H9 (cell line): ENCODE results near the gene CEMIP. TPM values are rescaled to one million over a fixed set of nuclear protein-coding genes. Genes with fewer than 3 reads are reported as not detected.

Source experiments
- DNase-seq: peaks from one replicate; pipeline ENCODE4 v3.0.0-alpha.2; 2017
- H2AFZ ChIP-seq: one replicate; pipeline ENCODE4 v1.6.1; 2013; ENCODE audit warnings: mild to moderate bottlenecking, low read length, control low read depth, moderate library complexity
- H2AK5ac ChIP-seq: 2 replicates; pipeline ENCODE4 v1.6.1; 2013; ENCODE audit warnings: low read length, control low read depth, mixed read lengths; ENCODE audit not compliant: insufficient read length
- H2BK120ac ChIP-seq: one replicate; pipeline ENCODE4 v1.6.1; 2013; ENCODE audit warnings: low read depth, mild to moderate bottlenecking, low read length, control low read depth, inconsistent platforms; ENCODE audit not compliant: poor library complexity, severe bottlenecking
- H2BK12ac ChIP-seq: 2 replicates; pipeline ENCODE4 v1.6.1; 2013; ENCODE audit warnings: low read length, control low read depth, mixed read lengths, low read depth; ENCODE audit not compliant: insufficient read length
- H2BK15ac ChIP-seq: 2 replicates; pipeline ENCODE4 v1.6.1; 2013; ENCODE audit warnings: low read depth, low read length, control low read depth
- H2BK20ac ChIP-seq: one replicate; pipeline ENCODE4 v1.6.1; 2013; ENCODE audit warnings: low read depth, mild to moderate bottlenecking, low read length, control low read depth, inconsistent platforms; ENCODE audit not compliant: poor library complexity, severe bottlenecking
- H2BK5ac ChIP-seq: 2 replicates; pipeline ENCODE4 v1.6.1; 2013; ENCODE audit warnings: low read length, control low read depth, mixed read lengths; ENCODE audit not compliant: insufficient read length
- H3K14ac ChIP-seq: 2 replicates; pipeline ENCODE4 v1.6.1; 2013; ENCODE audit warnings: low read length, control low read depth; ENCODE audit not compliant: insufficient read depth
- H3K18ac ChIP-seq: 2 replicates; pipeline ENCODE4 v1.6.1; 2013; ENCODE audit warnings: low read depth, mild to moderate bottlenecking, mixed read lengths, low read length, control low read depth; ENCODE audit not compliant: insufficient read length
- H3K23ac ChIP-seq: 2 replicates; pipeline ENCODE4 v1.6.1; 2013; ENCODE audit warnings: low read length, control low read depth, mixed read lengths, low read depth; ENCODE audit not compliant: insufficient read length
- H3K23me2 ChIP-seq: 2 replicates; pipeline ENCODE4 v1.6.1; 2013; ENCODE audit warnings: low read depth, mild to moderate bottlenecking, mixed read lengths, low read length, control low read depth; ENCODE audit not compliant: insufficient read length, poor library complexity, severe bottlenecking
- H3K27ac ChIP-seq: 2 replicates; pipeline ENCODE4 v1.5.1; 2013; ENCODE audit warnings: low read length, control low read depth, mixed read lengths, low read depth; ENCODE audit not compliant: insufficient read length
- H3K27me3 ChIP-seq: 2 replicates; pipeline ENCODE4 v1.6.1; 2013; ENCODE audit warnings: low read length, control low read depth, inconsistent platforms; ENCODE audit not compliant: insufficient read depth
- H3K4ac ChIP-seq: 2 replicates; pipeline ENCODE4 v1.6.1; 2013; ENCODE audit warnings: low read depth, mild to moderate bottlenecking, control low read depth, inconsistent platforms, low read length, moderate library complexity
- H3K4me1 ChIP-seq: 2 replicates; pipeline ENCODE4 v1.6.1; 2013; ENCODE audit warnings: low read length, control low read depth, inconsistent platforms; ENCODE audit not compliant: insufficient read depth
- H3K4me2 ChIP-seq: 2 replicates; pipeline ENCODE4 v1.6.1; 2013; ENCODE audit warnings: low read length, control low read depth, mixed read lengths; ENCODE audit not compliant: insufficient read length, insufficient read depth
- H3K56ac ChIP-seq: 2 replicates; pipeline ENCODE4 v1.6.1; 2013; ENCODE audit warnings: low read depth, mild to moderate bottlenecking, mixed read lengths, low read length, control low read depth; ENCODE audit not compliant: insufficient read length
- H3K79me1 ChIP-seq: 2 replicates; pipeline ENCODE4 v1.6.1; 2013; ENCODE audit warnings: low read depth, mild to moderate bottlenecking, moderate library complexity, low read length, control low read depth, inconsistent platforms; ENCODE audit not compliant: insufficient read depth, poor library complexity, severe bottlenecking
- H3K79me2 ChIP-seq: 2 replicates; pipeline ENCODE4 v1.6.1; 2013; ENCODE audit warnings: low read length, control low read depth, inconsistent platforms; ENCODE audit not compliant: insufficient read depth
- H3K9ac ChIP-seq: 2 replicates; pipeline ENCODE4 v1.6.1; 2013; ENCODE audit warnings: low read length, control low read depth, mixed read lengths; ENCODE audit not compliant: insufficient read length; ENCODE audit errors: extremely low read depth
- H3K9me3 ChIP-seq: one replicate; pipeline ENCODE4 v1.6.1; 2013; ENCODE audit warnings: low read depth, low read length, inconsistent platforms; ENCODE audit not compliant: control insufficient read depth
- H3T11ph ChIP-seq: one replicate; pipeline ENCODE4 v1.6.1; 2013; ENCODE audit warnings: mild to moderate bottlenecking, low read length, control low read depth, inconsistent platforms
- H4K20me1 ChIP-seq: one replicate; pipeline ENCODE4 v1.6.1; 2013; ENCODE audit not compliant: control insufficient read depth, insufficient read length, insufficient read depth
- H4K5ac ChIP-seq: 2 replicates; pipeline ENCODE4 v1.6.1; 2013; ENCODE audit warnings: low read depth, mild to moderate bottlenecking, mixed read lengths, low read length, control low read depth; ENCODE audit not compliant: insufficient read length
- H4K8ac ChIP-seq: replicated peaks from 2 replicates; pipeline ENCODE4 v1.6.1; 2013; ENCODE audit warnings: low read length, control low read depth, mixed read lengths, low read depth; ENCODE audit not compliant: insufficient read length
- H4K91ac ChIP-seq: 2 replicates; pipeline ENCODE4 v1.6.1; 2013; ENCODE audit warnings: low read depth, mild to moderate bottlenecking, moderate library complexity, mixed read lengths, low read length, control low read depth; ENCODE audit not compliant: insufficient read length
- H3K27ac Mint-ChIP-seq, 3 experiments: 2 replicates in 2 of 3; 3 replicates in 1 of 3; pipeline ENCODE4 v1.8.0; 2020 to 2021; ENCODE audit warnings: mixed read lengths in 3 of 3, mild to moderate bottlenecking in 1 of 3, moderate library complexity in 1 of 3
- H3K27me3 Mint-ChIP-seq: 2 replicates; pipeline ENCODE4 v1.8.0; 2021; ENCODE audit warnings: low read depth, mild to moderate bottlenecking, moderate library complexity, mixed read lengths
- H3K36me3 Mint-ChIP-seq, 3 experiments: 2 replicates in 2 of 3; 3 replicates in 1 of 3; pipeline ENCODE4 v1.8.0; 2020 to 2021; ENCODE audit warnings: low read depth in 3 of 3, mixed read lengths in 3 of 3; ENCODE audit not compliant: insufficient read depth in 1 of 3
- H3K4me1 Mint-ChIP-seq, 2 experiments: 2 replicates each; pipeline ENCODE4 v1.8.0; 2020; ENCODE audit warnings: mixed read lengths in 2 of 2
- H3K4me3 Mint-ChIP-seq, 2 experiments: 2 replicates in 1 of 2; 3 replicates in 1 of 2; pipeline ENCODE4 v1.8.0; 2020 to 2021; ENCODE audit warnings: mild to moderate bottlenecking in 2 of 2, mixed read lengths in 2 of 2, moderate library complexity in 1 of 2
- H3K9me3 Mint-ChIP-seq, 2 experiments: 2 replicates in 1 of 2; 3 replicates in 1 of 2; pipeline ENCODE4 v1.8.0; 2020; ENCODE audit warnings: mild to moderate bottlenecking in 2 of 2, mixed read lengths in 2 of 2, moderate library complexity in 1 of 2
- WGBS: extraction: QIAGEN DNeasy Blood & Tissue Kit; methylation state at CpG from one replicate; pipeline ENCODE4 v1.1.7; 2013; ENCODE audit warnings: missing lambda C conversion rate, low lambda C conversion rate, mixed read lengths; ENCODE audit not compliant: insufficient read length; ENCODE audit errors: extremely low coverage; 5-methylcytosine and 5-hydroxymethylcytosine counted together
- total RNA-seq: library from RNA; stranded (reverse); gene quantifications from 2 replicates; pipeline ENCODE4 v1.2.1, GENCODE V29; 2021
- TF ChIP-seq, protein P1 (sequence below): fragments of 200-600 bp; sonication (generic); conservative IDR thresholded peaks from 3 replicates; pipeline ENCODE4 v1.8.0; 2021; ENCODE audit warnings: antibody characterized with exemption, mild to moderate bottlenecking

The CEMIP gene
- total RNA-seq, 1 experiment from 2014 or later: 0.09 TPM

DNA sequence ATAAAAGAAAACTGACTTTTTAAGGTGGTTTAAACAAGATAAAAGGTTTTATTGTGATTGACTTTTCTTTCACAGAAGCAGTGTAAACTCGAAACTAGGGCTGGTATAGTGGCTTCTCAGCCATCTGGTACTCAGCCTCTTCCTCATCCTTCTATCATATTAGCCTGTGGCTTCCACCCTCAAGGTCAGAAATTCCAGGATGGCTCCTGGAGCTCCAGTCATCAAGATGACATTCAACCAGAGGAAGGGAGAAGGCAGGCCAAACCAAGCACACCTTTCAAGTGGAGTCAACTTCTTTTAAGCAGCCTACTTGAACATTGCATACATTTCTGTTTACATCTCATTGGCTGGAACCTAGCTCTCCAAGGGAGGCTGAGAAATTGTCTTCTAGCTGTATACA lies 211.8 kb downstream of the CEMIP start:
- Histone ChIP-seq H3K14ac (no peak overlapping the region), H3K9me3 (no peaks in the 10 kb centered on the region), H3K4me1 (peaks cover 2% of the 10 kb centered on the region), H2BK5ac (no peak overlapping the region), H4K20me1 (no peaks in the 10 kb centered on the region), H3K79me2 (peaks cover 24% of the 10 kb centered on the region), H3K4me2 (no peak overlapping the region), H3T11ph (no peak overlapping the region), H2BK15ac (no peak overlapping the region), H3K79me1 (peaks cover 9% of the 10 kb centered on the region), H3K4ac (no peak overlapping the region), H4K5ac (no peak overlapping the region), H4K91ac (no peak overlapping the region), H3K23me2 (peaks cover 8% of the 10 kb centered on the region), H3K27me3 (no peaks in the 10 kb centered on the region), H3K23ac (no peak overlapping the region), H4K8ac (no peak overlapping the region), H2BK20ac (no peak overlapping the region), H2AK5ac (no peak overlapping the region), H3K27ac (no peak overlapping the region), H3K9ac (no peak overlapping the region), H2BK120ac (no peak overlapping the region), H3K56ac (no peak overlapping the region), H3K18ac (no peak overlapping the region), H2BK12ac (no peak overlapping the region), H2AFZ (no peak overlapping the region)
- H3K9me3 Mint-ChIP-seq: no peaks in the 10 kb centered on the region
- TF ChIP-seq, protein P1, sequence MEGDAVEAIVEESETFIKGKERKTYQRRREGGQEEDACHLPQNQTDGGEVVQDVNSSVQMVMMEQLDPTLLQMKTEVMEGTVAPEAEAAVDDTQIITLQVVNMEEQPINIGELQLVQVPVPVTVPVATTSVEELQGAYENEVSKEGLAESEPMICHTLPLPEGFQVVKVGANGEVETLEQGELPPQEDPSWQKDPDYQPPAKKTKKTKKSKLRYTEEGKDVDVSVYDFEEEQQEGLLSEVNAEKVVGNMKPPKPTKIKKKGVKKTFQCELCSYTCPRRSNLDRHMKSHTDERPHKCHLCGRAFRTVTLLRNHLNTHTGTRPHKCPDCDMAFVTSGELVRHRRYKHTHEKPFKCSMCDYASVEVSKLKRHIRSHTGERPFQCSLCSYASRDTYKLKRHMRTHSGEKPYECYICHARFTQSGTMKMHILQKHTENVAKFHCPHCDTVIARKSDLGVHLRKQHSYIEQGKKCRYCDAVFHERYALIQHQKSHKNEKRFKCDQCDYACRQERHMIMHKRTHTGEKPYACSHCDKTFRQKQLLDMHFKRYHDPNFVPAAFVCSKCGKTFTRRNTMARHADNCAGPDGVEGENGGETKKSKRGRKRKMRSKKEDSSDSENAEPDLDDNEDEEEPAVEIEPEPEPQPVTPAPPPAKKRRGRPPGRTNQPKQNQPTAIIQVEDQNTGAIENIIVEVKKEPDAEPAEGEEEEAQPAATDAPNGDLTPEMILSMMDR: no peak
- no peak for DNase-seq
- WGBS: no CpG with 5 or more reads among the region's 1 CpG
- no peaks in the 10 kb centered on the region for H3K27me3 Mint-ChIP-seq
- no peak overlapping the region for H3K27ac Mint-ChIP-seq
- peaks cover 0 to 9% (median 2%) of the 10 kb centered on the region in 3 experiments; a peak in 5 of 7 replicates for H3K36me3 Mint-ChIP-seq
- H3K4me1 Mint-ChIP-seq: peaks cover 31 to 35% of the 10 kb centered on the region in 2 experiments
- H3K4me3 Mint-ChIP-seq: no peak overlapping the region; a peak in 1 of 5 replicates
